HEK293 (cell line): ENCODE results near the gene SLC34A2.

Source experiments
- CTCF ChIA-PET: fragments of 350-600 bp; formaldehyde crosslinking; extraction: SDS; loops from one replicate; lab custom pipeline; 2021; ENCODE audit warnings: antibody characterized with exemption; lab: Yijun Ruan, JAX
- POLR2A ChIA-PET: fragments of 300-600 bp; formaldehyde crosslinking; extraction: SDS; loops from one replicate; lab custom pipeline; 2020; ENCODE audit warnings: antibody characterized with exemption, inconsistent platforms; lab: Yijun Ruan, JAX
- H3K27ac ChIP-seq: fragments of 200-500 bp; sonication (Bioruptor generic); 2 replicates; pipeline ENCODE4 v1.5.1; 2014; ENCODE audit warnings: low read depth, low read length, control low read depth, inconsistent platforms; ENCODE audit errors: extremely low read depth
- H3K36me3 ChIP-seq, 2 experiments: fragments of 200-500 bp in 1 of 2; sonication (Bioruptor generic) in 1 of 2; 1 replicate in 1 of 2; 2 replicates in 1 of 2; pipeline ENCODE4 v1.5.1; 2014 to 2017; ENCODE audit warnings: inconsistent platforms in 2 of 2, low read length in 2 of 2; ENCODE audit not compliant: control insufficient read depth in 2 of 2, insufficient read depth in 1 of 2
- H3K4me1 ChIP-seq: fragments of 200-500 bp; sonication (Bioruptor generic); 2 replicates; pipeline ENCODE4 v1.5.1; 2014; ENCODE audit warnings: mild to moderate bottlenecking, low read length, inconsistent platforms; ENCODE audit not compliant: control insufficient read depth, insufficient read depth
- H3K4me3 ChIP-seq: 2 replicates; pipeline ENCODE4 v1.5.1; 2011; ENCODE audit warnings: low read depth, mild to moderate bottlenecking, control low read depth, low read length, moderate library complexity
- H3K9me3 ChIP-seq: fragments of 200-500 bp; sonication (Bioruptor generic); 2 replicates; pipeline ENCODE4 v1.5.1; 2014; ENCODE audit warnings: low read depth, low read length, inconsistent platforms; ENCODE audit not compliant: control insufficient read depth, insufficient read depth
- GLI2 ChIP-seq: fragments of 450-650 bp; formaldehyde crosslinking; IDR thresholded peaks from 2 replicates; pipeline ENCODE4; 2017; ENCODE audit warnings: missing biosample characterization, missing genetic modification characterization, low read depth, borderline replicate concordance
- GLIS2 ChIP-seq: fragments of 450-650 bp; formaldehyde crosslinking; IDR thresholded peaks from 2 replicates; pipeline ENCODE4 v1.5.1; 2016; ENCODE audit warnings: missing biosample characterization, missing genetic modification characterization
- KLF10 ChIP-seq: fragments of 450-650 bp; IDR thresholded peaks from 2 replicates; pipeline ENCODE4 v1.5.1; 2018; ENCODE audit warnings: missing biosample characterization, mild to moderate bottlenecking, missing genetic modification characterization
- OVOL3 ChIP-seq: fragments of 450-650 bp; formaldehyde crosslinking; IDR thresholded peaks from 2 replicates; pipeline ENCODE4 v1.5.1; 2016; ENCODE audit warnings: missing biosample characterization, missing genetic modification characterization
- PRDM1 ChIP-seq: fragments of 450-650 bp; formaldehyde crosslinking; IDR thresholded peaks from 2 replicates; pipeline ENCODE4; 2016; ENCODE audit warnings: missing biosample characterization, missing genetic modification characterization
- SP7 ChIP-seq: fragments of 450-650 bp; formaldehyde crosslinking; IDR thresholded peaks from 2 replicates; pipeline ENCODE4 v1.5.1; 2016; ENCODE audit warnings: missing biosample characterization, missing genetic modification characterization
- ZBTB21 ChIP-seq: fragments of 450-650 bp; formaldehyde crosslinking; IDR thresholded peaks from 2 replicates; pipeline ENCODE4 v1.5.1; 2017; ENCODE audit warnings: missing biosample characterization, missing genetic modification characterization
- ZBTB48 ChIP-seq: fragments of 450-650 bp; formaldehyde crosslinking; IDR thresholded peaks from 2 replicates; pipeline ENCODE4 v1.5.1; 2016; ENCODE audit warnings: missing biosample characterization, missing genetic modification characterization
- ZBTB8A ChIP-seq: fragments of 450-650 bp; formaldehyde crosslinking; IDR thresholded peaks from 2 replicates; pipeline ENCODE4 v1.5.1; 2016; ENCODE audit warnings: missing biosample characterization, missing genetic modification characterization
- ZFP41 ChIP-seq: fragments of 450-650 bp; formaldehyde crosslinking; IDR thresholded peaks from 2 replicates; pipeline ENCODE4 v1.5.1; 2016; ENCODE audit warnings: missing biosample characterization, missing genetic modification characterization, borderline replicate concordance
- ZFP69B ChIP-seq: fragments of 450-650 bp; formaldehyde crosslinking; IDR thresholded peaks from 2 replicates; pipeline ENCODE4 v1.5.1; 2016; ENCODE audit warnings: missing biosample characterization, missing genetic modification characterization
- ZNF112 ChIP-seq: fragments of 450-650 bp; formaldehyde crosslinking; IDR thresholded peaks from 2 replicates; pipeline ENCODE4 v1.5.0; 2017; ENCODE audit warnings: missing biosample characterization, missing genetic modification characterization
- ZNF133 ChIP-seq: fragments of 450-650 bp; formaldehyde crosslinking; IDR thresholded peaks from 2 replicates; pipeline ENCODE4 v1.5.1; 2016; ENCODE audit warnings: missing biosample characterization, missing genetic modification characterization
- ZNF2 ChIP-seq: fragments of 450-650 bp; formaldehyde crosslinking; IDR thresholded peaks from 2 replicates; pipeline ENCODE4 v1.5.1; 2016; ENCODE audit warnings: missing biosample characterization, missing genetic modification characterization
- ZNF221 ChIP-seq: fragments of 450-650 bp; formaldehyde crosslinking; IDR thresholded peaks from 2 replicates; pipeline ENCODE4 v1.5.1; 2017; ENCODE audit warnings: missing biosample characterization, missing genetic modification characterization, borderline replicate concordance
- ZNF302 ChIP-seq: fragments of 450-650 bp; formaldehyde crosslinking; IDR thresholded peaks from 2 replicates; pipeline ENCODE4 v1.5.1; 2016; ENCODE audit warnings: missing biosample characterization, missing genetic modification characterization, low read depth
- ZNF501 ChIP-seq: fragments of 450-650 bp; formaldehyde crosslinking; IDR thresholded peaks from 2 replicates; pipeline ENCODE4 v1.5.1; 2016; ENCODE audit warnings: missing biosample characterization, missing genetic modification characterization
- ZNF510 ChIP-seq: fragments of 450-650 bp; formaldehyde crosslinking; IDR thresholded peaks from 2 replicates; pipeline ENCODE4 v1.5.1; 2018; ENCODE audit warnings: mild to moderate bottlenecking, missing genetic modification characterization, missing biosample characterization; ENCODE audit not compliant: insufficient replicate concordance
- ZNF610 ChIP-seq: fragments of 450-650 bp; formaldehyde crosslinking; IDR thresholded peaks from 2 replicates; pipeline ENCODE4 v1.5.1; 2016; ENCODE audit warnings: missing biosample characterization, missing genetic modification characterization, borderline replicate concordance
- ZNF76 ChIP-seq: fragments of 450-650 bp; formaldehyde crosslinking; IDR thresholded peaks from 2 replicates; pipeline ENCODE4; 2016; ENCODE audit warnings: low read depth, missing biosample characterization, missing genetic modification characterization, borderline replicate concordance
- ZNF843 ChIP-seq: fragments of 450-650 bp; formaldehyde crosslinking; IDR thresholded peaks from 2 replicates; pipeline ENCODE4 v1.5.1; 2016; ENCODE audit warnings: missing biosample characterization, missing genetic modification characterization
- ZSCAN30 ChIP-seq: fragments of 450-650 bp; IDR thresholded peaks from 2 replicates; pipeline ENCODE4 v1.5.1; 2018; ENCODE audit warnings: missing biosample characterization, mild to moderate bottlenecking, missing genetic modification characterization, moderate library complexity
- TF ChIP-seq, protein P1 (sequence below): fragments of 450-650 bp; formaldehyde crosslinking; IDR thresholded peaks from 2 replicates; pipeline ENCODE4 v1.5.1; 2016; ENCODE audit warnings: missing biosample characterization, missing genetic modification characterization
- TF ChIP-seq, protein P2 (sequence below): fragments of 450-650 bp; formaldehyde crosslinking; IDR thresholded peaks from 2 replicates; pipeline ENCODE4 v1.5.1; 2016; ENCODE audit warnings: missing biosample characterization, missing genetic modification characterization, borderline replicate concordance
- TF ChIP-seq, protein P3 (sequence below): fragments of 450-650 bp; formaldehyde crosslinking; IDR thresholded peaks from 2 replicates; pipeline ENCODE4 v1.5.1; 2016; ENCODE audit warnings: missing biosample characterization, missing genetic modification characterization
- TF ChIP-seq, protein P4 (sequence below): fragments of 450-650 bp; formaldehyde crosslinking; IDR thresholded peaks from 2 replicates; pipeline ENCODE4 v1.5.1; 2017; ENCODE audit warnings: missing biosample characterization, missing genetic modification characterization

SLC34A2 gene

DNA sequence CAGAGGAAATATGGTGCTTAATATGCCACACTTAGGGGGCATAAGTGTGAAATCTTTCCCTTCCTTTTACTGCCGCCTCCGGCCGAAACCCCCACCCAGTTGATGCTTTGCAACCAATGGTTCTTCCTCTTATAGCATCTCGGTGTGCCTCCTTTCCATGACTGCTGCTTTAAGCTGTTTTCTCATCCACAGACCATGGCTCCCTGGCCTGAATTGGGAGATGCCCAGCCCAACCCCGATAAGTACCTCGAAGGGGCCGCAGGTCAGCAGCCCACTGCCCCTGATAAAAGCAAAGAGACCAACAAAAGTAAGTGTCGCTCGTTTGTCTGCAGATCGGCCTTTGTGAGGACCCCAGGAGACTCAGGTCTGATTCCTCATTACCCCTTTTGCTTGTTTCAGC, 6.7 kb downstream of the SLC34A2 start:
- POLR2A ChIA-PET, result no interaction called here
- Histone ChIP-seq H3K27ac (no peak overlapping the region), H3K4me1 (no peaks in the 10 kb centered on the region), H3K4me3 (no peak overlapping the region), H3K36me3 (no peaks in the 10 kb centered on the region), H3K9me3 (no peaks in the 10 kb centered on the region)
- CTCF ChIA-PET, result no interaction called here
- TF ChIP-seq, protein P1, sequence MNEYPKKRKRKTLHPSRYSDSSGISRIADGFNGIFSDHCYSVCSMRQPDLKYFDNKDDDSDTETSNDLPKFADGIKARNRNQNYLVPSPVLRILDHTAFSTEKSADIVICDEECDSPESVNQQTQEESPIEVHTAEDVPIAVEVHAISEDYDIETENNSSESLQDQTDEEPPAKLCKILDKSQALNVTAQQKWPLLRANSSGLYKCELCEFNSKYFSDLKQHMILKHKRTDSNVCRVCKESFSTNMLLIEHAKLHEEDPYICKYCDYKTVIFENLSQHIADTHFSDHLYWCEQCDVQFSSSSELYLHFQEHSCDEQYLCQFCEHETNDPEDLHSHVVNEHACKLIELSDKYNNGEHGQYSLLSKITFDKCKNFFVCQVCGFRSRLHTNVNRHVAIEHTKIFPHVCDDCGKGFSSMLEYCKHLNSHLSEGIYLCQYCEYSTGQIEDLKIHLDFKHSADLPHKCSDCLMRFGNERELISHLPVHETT (tag by site-specific recombination), result no peak
- TF ChIP-seq, protein P2, sequence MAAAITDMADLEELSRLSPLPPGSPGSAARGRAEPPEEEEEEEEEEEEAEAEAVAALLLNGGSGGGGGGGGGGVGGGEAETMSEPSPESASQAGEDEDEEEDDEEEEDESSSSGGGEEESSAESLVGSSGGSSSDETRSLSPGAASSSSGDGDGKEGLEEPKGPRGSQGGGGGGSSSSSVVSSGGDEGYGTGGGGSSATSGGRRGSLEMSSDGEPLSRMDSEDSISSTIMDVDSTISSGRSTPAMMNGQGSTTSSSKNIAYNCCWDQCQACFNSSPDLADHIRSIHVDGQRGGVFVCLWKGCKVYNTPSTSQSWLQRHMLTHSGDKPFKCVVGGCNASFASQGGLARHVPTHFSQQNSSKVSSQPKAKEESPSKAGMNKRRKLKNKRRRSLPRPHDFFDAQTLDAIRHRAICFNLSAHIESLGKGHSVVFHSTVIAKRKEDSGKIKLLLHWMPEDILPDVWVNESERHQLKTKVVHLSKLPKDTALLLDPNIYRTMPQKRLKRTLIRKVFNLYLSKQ (tag by site-specific recombination), result no peak
- TF ChIP-seq, protein P3, sequence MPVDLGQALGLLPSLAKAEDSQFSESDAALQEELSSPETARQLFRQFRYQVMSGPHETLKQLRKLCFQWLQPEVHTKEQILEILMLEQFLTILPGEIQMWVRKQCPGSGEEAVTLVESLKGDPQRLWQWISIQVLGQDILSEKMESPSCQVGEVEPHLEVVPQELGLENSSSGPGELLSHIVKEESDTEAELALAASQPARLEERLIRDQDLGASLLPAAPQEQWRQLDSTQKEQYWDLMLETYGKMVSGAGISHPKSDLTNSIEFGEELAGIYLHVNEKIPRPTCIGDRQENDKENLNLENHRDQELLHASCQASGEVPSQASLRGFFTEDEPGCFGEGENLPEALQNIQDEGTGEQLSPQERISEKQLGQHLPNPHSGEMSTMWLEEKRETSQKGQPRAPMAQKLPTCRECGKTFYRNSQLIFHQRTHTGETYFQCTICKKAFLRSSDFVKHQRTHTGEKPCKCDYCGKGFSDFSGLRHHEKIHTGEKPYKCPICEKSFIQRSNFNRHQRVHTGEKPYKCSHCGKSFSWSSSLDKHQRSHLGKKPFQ (tag by site-specific recombination), result no peak
- TF ChIP-seq ZNF133 (tag by site-specific recombination) (no peak), ZSCAN30 (tag by site-specific recombination) (no peak), ZNF112 (no peak), ZFP69B (tag by site-specific recombination) (no peak), ZNF843 (no peak), ZNF510 (tag by site-specific recombination) (no peak), GLIS2 (tag by site-specific recombination) (no peak), OVOL3 (tag by site-specific recombination) (no peak), PRDM1 (tag by site-specific recombination) (no peak), ZNF302 (tag by site-specific recombination) (no peak), ZNF2 (tag by site-specific recombination) (no peak), ZBTB48 (tag by site-specific recombination) (no peak), ZNF501 (tag by site-specific recombination) (no peak), ZNF610 (no peak), ZBTB8A (no peak), ZBTB21 (tag by site-specific recombination) (no peak)
- TF ChIP-seq, protein P4, sequence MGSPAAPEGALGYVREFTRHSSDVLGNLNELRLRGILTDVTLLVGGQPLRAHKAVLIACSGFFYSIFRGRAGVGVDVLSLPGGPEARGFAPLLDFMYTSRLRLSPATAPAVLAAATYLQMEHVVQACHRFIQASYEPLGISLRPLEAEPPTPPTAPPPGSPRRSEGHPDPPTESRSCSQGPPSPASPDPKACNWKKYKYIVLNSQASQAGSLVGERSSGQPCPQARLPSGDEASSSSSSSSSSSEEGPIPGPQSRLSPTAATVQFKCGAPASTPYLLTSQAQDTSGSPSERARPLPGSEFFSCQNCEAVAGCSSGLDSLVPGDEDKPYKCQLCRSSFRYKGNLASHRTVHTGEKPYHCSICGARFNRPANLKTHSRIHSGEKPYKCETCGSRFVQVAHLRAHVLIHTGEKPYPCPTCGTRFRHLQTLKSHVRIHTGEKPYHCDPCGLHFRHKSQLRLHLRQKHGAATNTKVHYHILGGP, result no peak
- TF ChIP-seq, all 188 proteins: peak for 0

DNA sequence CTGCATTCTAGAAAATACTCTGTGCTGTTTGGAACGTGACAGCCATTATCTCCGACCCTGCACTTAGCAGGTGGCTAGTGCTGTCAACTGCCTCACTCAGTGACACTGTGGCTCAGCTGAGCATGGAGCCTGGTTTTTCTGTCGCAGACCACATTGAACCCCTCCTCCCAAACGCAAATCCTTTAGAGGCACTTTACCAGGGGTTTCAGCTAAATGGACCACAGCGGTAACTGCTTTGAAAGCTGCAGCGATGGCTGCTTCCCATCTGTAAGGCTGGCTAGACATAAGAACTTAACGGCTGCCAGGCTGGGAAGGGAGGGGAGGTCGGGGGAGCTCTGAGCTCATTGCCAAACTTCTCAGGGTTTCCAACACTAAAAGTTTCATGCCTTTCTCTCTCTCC, 8.1 kb downstream of the SLC34A2 start:
- no peaks in the 10 kb centered on the region for H3K36me3 ChIP-seq
- H3K9me3 ChIP-seq, result no peaks in the 10 kb centered on the region
- POLR2A ChIA-PET, result no interaction called here
- H3K27ac ChIP-seq, result no peak overlapping the region
- TF ChIP-seq GLI2 (tag by site-specific recombination) (no peak), ZFP41 (tag by site-specific recombination) (no peak), KLF10 (tag by site-specific recombination) (no peak), ZNF76 (tag by site-specific recombination) (no peak), SP7 (no peak), ZNF221 (tag by site-specific recombination) (no peak)
- TF ChIP-seq, all 188 proteins: peak for 0
- no peaks in the 10 kb centered on the region for H3K4me1 ChIP-seq
- H3K4me3 ChIP-seq, result no peak overlapping the region
- CTCF ChIA-PET, result no interaction called here
